Keratinocyte (primary cell): ENCODE measurements around the gene CACNA2D2. TPM values are rescaled to one million over a fixed set of nuclear protein-coding genes. Genes with fewer than 3 reads are reported as not detected.
A peak's percentile ranks its signal among the peaks of the same experiment; 100 is the strongest.

ENCODE experiments used
- DNase-seq: peaks from one replicate; pipeline ENCODE4 v3.0.0-alpha.2; 2011; ENCODE audit warnings: low read depth, missing footprints, low spot score
- FAIRE-seq: peaks from 2 replicates; lab custom pipeline; 2011; peaks lifted over from hg19 to GRCh38; lab: Jason Lieb, UNC
- H2AFZ ChIP-seq: 2 replicates; pipeline ENCODE4 v1.6.0; 2012; ENCODE audit warnings: low read length, control low read depth, inconsistent platforms; ENCODE audit not compliant: control insufficient read depth
- H3K27ac ChIP-seq: 2 replicates; pipeline ENCODE4 v1.5.1; 2011; ENCODE audit warnings: low read length; ENCODE audit not compliant: control insufficient read depth, insufficient read depth
- H3K27me3 ChIP-seq: 3 replicates; pipeline ENCODE4 v1.6.0; 2011; ENCODE audit warnings: low read length; ENCODE audit not compliant: control insufficient read depth, insufficient read depth; ENCODE audit errors: extremely low read depth
- H3K36me3 ChIP-seq, 2 experiments: 2 replicates in 1 of 2; 3 replicates in 1 of 2; pipeline ENCODE4 v1.5.1; 2011; ENCODE audit warnings: low read length in 2 of 2, mild to moderate bottlenecking in 1 of 2; ENCODE audit not compliant: control insufficient read depth in 2 of 2, insufficient read depth in 2 of 2; ENCODE audit errors: extremely low read depth in 1 of 2
- H3K4me1 ChIP-seq: 3 replicates; pipeline ENCODE4 v1.5.1; 2011; ENCODE audit warnings: low read length; ENCODE audit not compliant: control insufficient read depth, insufficient read depth; ENCODE audit errors: extremely low read depth
- H3K4me2 ChIP-seq: 3 replicates; pipeline ENCODE4 v1.6.0; 2011; ENCODE audit warnings: low read depth, low read length; ENCODE audit not compliant: control insufficient read depth, insufficient read depth; ENCODE audit errors: extremely low read depth
- H3K4me3 ChIP-seq, 3 experiments: fragments of 200-600 bp in 1 of 3; sonication (generic) in 1 of 3; 2 replicates in 2 of 3; 3 replicates in 1 of 3; pipeline ENCODE4 v1.5.1; 2011 to 2016; ENCODE audit warnings: low read length in 3 of 3, mild to moderate bottlenecking in 3 of 3, control low read depth in 2 of 3, inconsistent platforms in 1 of 3, low read depth in 1 of 3, mixed read lengths in 1 of 3, mixed run types in 1 of 3, moderate library complexity in 1 of 3; ENCODE audit not compliant: control insufficient read depth in 2 of 3, insufficient read depth in 2 of 3; ENCODE audit errors: extremely low read depth in 1 of 3
- H3K79me2 ChIP-seq: 2 replicates; pipeline ENCODE4 v1.6.0; 2012; ENCODE audit warnings: low read length; ENCODE audit not compliant: control insufficient read depth, insufficient read depth
- H3K9ac ChIP-seq: 3 replicates; pipeline ENCODE4 v1.6.0; 2011; ENCODE audit warnings: low read length; ENCODE audit not compliant: control insufficient read depth, insufficient read depth; ENCODE audit errors: extremely low read depth
- H3K9me1 ChIP-seq: 3 replicates; pipeline ENCODE4 v1.6.0; 2011; ENCODE audit warnings: low read length; ENCODE audit not compliant: control insufficient read depth, insufficient read depth; ENCODE audit errors: extremely low read depth
- H3K9me3 ChIP-seq: 2 replicates; pipeline ENCODE4 v1.5.1; 2012; ENCODE audit warnings: low read depth, low read length; ENCODE audit not compliant: control insufficient read depth
- H4K20me1 ChIP-seq: 3 replicates; pipeline ENCODE4 v1.6.0; 2011; ENCODE audit warnings: low read length; ENCODE audit not compliant: control insufficient read depth, insufficient read depth; ENCODE audit errors: extremely low read depth
- CTCF ChIP-seq, 3 experiments: IDR thresholded peaks in 1 of 3; conservative IDR thresholded peaks in 1 of 3; optimal IDR thresholded peaks in 1 of 3; 2 replicates in 2 of 3; 3 replicates in 1 of 3; pipeline versions ENCODE3 to v1.5.1; 2011; ENCODE audit warnings: low read length in 3 of 3, mild to moderate bottlenecking in 3 of 3, moderate library complexity in 2 of 3, control low read depth in 1 of 3, inconsistent platforms in 1 of 3; ENCODE audit not compliant: insufficient read depth in 2 of 3; ENCODE audit errors: extremely low read depth in 1 of 3
- EZH2 ChIP-seq: IDR thresholded peaks from one replicate; pipeline ENCODE4 v1.6.1; 2012; ENCODE audit warnings: inconsistent platforms, mild to moderate bottlenecking, low read length, moderate library complexity
- dilution Hi-C: fragments of 300-500 bp; cut with MboI; formaldehyde crosslinking; loops from one replicate; pipeline ENCODE4 v1.7.0; 2020; ENCODE audit warnings: low sequenced_read_pairs; ENCODE audit not compliant: extremely low pct_ligation_motif_present
- polyA plus RNA-seq, 5 experiments: library from polyadenylated mRNA; depleted of rRNA in 3 of 5; stranded (reverse) in 3 of 5; stranded (forward) in 1 of 5; unstranded in 1 of 5; fragments of >200 nt; gene quantifications; 1 replicate in 1 of 5; 2 replicates in 3 of 5; 3 replicates in 1 of 5; pipeline versions ENCODE4 v1.2.1 to v1.2.3, GENCODE V29; 2011 to 2012; ENCODE audit warnings: missing spikeins in 2 of 5, low read depth in 1 of 5, low replicate concordance in 1 of 5

CACNA2D2 gene
- polyA plus RNA-seq, 1 donor (not counting 4 experiments of a cell fraction or from before 2014, with no cell fraction given) = 0.04 TPM

GRCh38 chr3:50358911-50359759 is 144.3 kb downstream of the CACNA2D2 start, which contains the start of gene TMEM115:
Gene TMEM115, minus strand, starts transcription at chr3:50359521. Its CDS starts 458 bp downstream, at chr3:50359063.
- peak within 1 kb of the TSS; percentile 78 to 88 (median 86) for H3K4me3 ChIP-seq
- peak within 1 kb of the TSS; percentile 85 for H3K27ac ChIP-seq
- peak within 1 kb of the TSS; percentile 88 for H3K4me2 ChIP-seq
- peaks cover 17 to 21% of the 10 kb centered on the region in 2 experiments for H3K36me3 ChIP-seq
- H3K27me3 ChIP-seq = no peaks in the 10 kb centered on the region
- H3K9me1 ChIP-seq = peaks cover 2% of the 10 kb centered on the region
- no peaks in the 10 kb centered on the region for H3K9me3 ChIP-seq
- peaks cover 28% of the 10 kb centered on the region for H3K4me1 ChIP-seq
- no peak for TF ChIP-seq CTCF (optimal IDR thresholded peaks at IDR 0.05 in 1 of 3, IDR thresholded peaks at IDR 0.05 in 1 of 3, conservative IDR thresholded peaks at IDR 0.05 in 1 of 3; ENCODE audit: extremely low read depth in 1 of 3, insufficient read depth in 2 of 3, low read length in 3 of 3)
- TF ChIP-seq EZH2 = no peak
- FAIRE-seq (peak; percentile 85), DNase-seq (peak; percentile 95)
- peaks cover 6% of the 10 kb centered on the region for H4K20me1 ChIP-seq
- dilution Hi-C loops = no loop called here
- H3K79me2 ChIP-seq = peaks cover 44% of the 10 kb centered on the region
- H3K9ac ChIP-seq = peak within 1 kb of the TSS; percentile 93
- peak within 1 kb of the TSS; percentile 90 for H2AFZ ChIP-seq

GRCh38 chr3:50358355-50358910 is 145.0 kb downstream of the CACNA2D2 start:
- Histone ChIP-seq H3K36me3 (peaks cover 21 to 24% of the 10 kb centered on the region in 2 experiments), H3K4me2 (peak overlapping the region; percentile 88), H3K27ac (peak overlapping the region; percentile 85), H3K9ac (peak overlapping the region; percentile 93), H3K9me3 (no peaks in the 10 kb centered on the region), H2AFZ (no peak overlapping the region), H3K9me1 (peaks cover 2% of the 10 kb centered on the region), H3K27me3 (no peaks in the 10 kb centered on the region), H4K20me1 (peaks cover 6% of the 10 kb centered on the region), H3K4me1 (peaks cover 28% of the 10 kb centered on the region), H3K79me2 (peaks cover 47% of the 10 kb centered on the region), H3K4me3 (peak overlapping the region; percentile 78 to 88 (median 86))
- DNase-seq (no peak), FAIRE-seq (no peak)
- no peak for TF ChIP-seq CTCF (optimal IDR thresholded peaks at IDR 0.05 in 1 of 3, IDR thresholded peaks at IDR 0.05 in 1 of 3, conservative IDR thresholded peaks at IDR 0.05 in 1 of 3; ENCODE audit: extremely low read depth in 1 of 3, insufficient read depth in 2 of 3, low read length in 3 of 3)
- no peak for TF ChIP-seq EZH2
- dilution Hi-C loops = no loop called here
